Uterus (tissue), 4 donors: Measurements from ENCODE around the gene CTIF. TPM values are rescaled to one million over a fixed set of nuclear protein-coding genes. Genes with fewer than 3 reads are reported as not detected.
A peak's percentile ranks its signal among the peaks of the same experiment; 100 is the strongest.

Experiments used
- DNase-seq, 2 donors: peaks; one replicate each; pipeline ENCODE4 v3.0.0-alpha.2; 2019 to 2020
- H3K27ac ChIP-seq, 2 donors: fragments of 200-600 bp; sonication (generic); 1 replicate in 1 of 2; 2 replicates in 1 of 2; pipeline ENCODE4 v1.5.1; 2016 to 2018
- H3K27me3 ChIP-seq, 2 donors: fragments of 200-600 bp; sonication (generic); one replicate each; pipeline ENCODE4 v1.5.1; 2018 to 2019; ENCODE audit warnings: control low read depth in 1 of 2
- H3K36me3 ChIP-seq, 2 donors: fragments of 200-600 bp; sonication (generic); one replicate each; pipeline ENCODE4 v1.5.1; 2019; ENCODE audit warnings: control low read depth in 1 of 2
- H3K4me1 ChIP-seq, 2 donors: fragments of 200-600 bp; sonication (generic); one replicate each; pipeline ENCODE4 v1.5.1; 2018 to 2019; ENCODE audit warnings: control low read depth in 1 of 2
- H3K4me3 ChIP-seq, 2 donors: fragments of 200-600 bp; sonication (generic); 1 replicate in 1 of 2; 2 replicates in 1 of 2; pipeline ENCODE4 v1.5.1; 2018 to 2019; ENCODE audit warnings: mild to moderate bottlenecking in 1 of 2
- H3K9me3 ChIP-seq, 2 donors: fragments of 200-600 bp; sonication (generic); one replicate each; pipeline ENCODE4 v1.5.1; 2019; ENCODE audit warnings: control low read depth in 1 of 2
- POLR2A ChIP-seq, 2 donors: fragments of 450-650 bp; IDR thresholded peaks; one replicate each; pipeline ENCODE4 v1.6.1; 2016; ENCODE audit warnings: antibody characterized with exemption in 2 of 2, mild to moderate bottlenecking in 1 of 2, moderate library complexity in 1 of 2
- intact Hi-C: fragments of 100-400 bp; cut with DNase I; formaldehyde crosslinking; loops from one replicate; pipeline ENCODE4 v1.15.1; 2023; ENCODE audit warnings: low total_unique reads
- total RNA-seq, 4 donors: library from RNA; depleted of rRNA in 3 of 4; stranded (reverse); fragments of >200 nt in 3 of 4; gene quantifications; one replicate each; pipeline versions ENCODE4 v1.1.0 to v1.2.4, GENCODE V29; 2014 to 2023
- TF ChIP-seq, protein P1 (sequence below), 4 experiments: fragments of 200-600 bp in 2 of 4; fragments of 450-650 bp in 2 of 4; sonication (generic) in 2 of 4; IDR thresholded peaks; one replicate each; pipeline ENCODE4 v1.5.1; 2016 to 2019; ENCODE audit warnings: antibody characterized with exemption in 4 of 4, mild to moderate bottlenecking in 2 of 4, moderate library complexity in 1 of 4
- donor health status: DM: yes; HTN: yes; CAD: no.

CTIF gene
- total RNA-seq, 4 donors from 2014 or later = 11.3 to 94.3 (median 48.0) TPM

DNA sequence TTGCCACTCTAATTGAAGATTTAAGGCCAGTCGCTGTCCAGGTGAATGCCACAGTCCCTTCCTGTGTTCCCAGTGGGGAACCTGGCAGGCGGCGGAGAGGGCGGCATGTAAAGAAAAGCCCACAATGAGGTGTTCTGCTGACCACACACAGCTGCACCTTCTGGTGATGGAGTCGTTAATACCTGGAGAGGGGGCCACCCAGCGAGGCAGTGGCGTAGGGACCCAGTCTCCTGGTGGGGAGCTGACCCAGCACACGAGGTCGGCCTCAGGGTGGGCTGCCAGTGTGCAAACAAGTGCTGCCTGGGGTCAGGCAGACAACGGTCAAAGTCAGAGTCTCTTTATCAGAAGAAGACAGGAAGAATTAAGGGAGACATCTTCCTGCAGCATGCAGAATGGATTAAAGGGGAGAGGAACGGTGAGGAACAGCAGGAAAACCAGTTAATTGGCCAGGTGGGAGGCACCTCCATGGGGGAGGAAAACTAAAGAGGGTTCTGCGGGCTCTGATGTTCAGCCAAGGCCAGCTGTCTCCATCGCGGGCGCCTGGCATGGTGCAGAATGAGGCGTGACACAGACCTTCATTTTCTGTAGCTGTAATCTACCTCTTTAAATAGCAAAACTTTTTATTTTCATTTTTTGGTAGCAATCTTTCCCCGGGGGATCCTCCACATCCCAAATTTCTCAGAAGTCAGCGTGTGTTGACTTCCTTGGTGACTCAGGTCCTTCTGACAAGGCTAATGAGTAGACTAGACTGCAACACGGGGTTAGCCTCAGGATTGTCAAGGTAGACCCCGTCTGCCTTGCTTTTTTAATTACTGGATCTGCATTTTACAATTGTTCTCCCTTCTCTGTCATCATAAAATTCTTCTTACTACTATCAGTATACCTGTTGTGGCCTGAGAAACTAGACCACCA lies 333.7 kb downstream of the CTIF start:
- peak overlapping the region; percentile 60 for H3K27ac ChIP-seq
- no peaks in the 10 kb centered on the region for H3K9me3 ChIP-seq
- no peaks in the 10 kb centered on the region for H3K4me1 ChIP-seq
- no peak overlapping the region for H3K4me3 ChIP-seq
- no peaks in the 10 kb centered on the region for H3K27me3 ChIP-seq
- H3K36me3 ChIP-seq = no peaks in the 10 kb centered on the region
- TF ChIP-seq, protein P1, sequence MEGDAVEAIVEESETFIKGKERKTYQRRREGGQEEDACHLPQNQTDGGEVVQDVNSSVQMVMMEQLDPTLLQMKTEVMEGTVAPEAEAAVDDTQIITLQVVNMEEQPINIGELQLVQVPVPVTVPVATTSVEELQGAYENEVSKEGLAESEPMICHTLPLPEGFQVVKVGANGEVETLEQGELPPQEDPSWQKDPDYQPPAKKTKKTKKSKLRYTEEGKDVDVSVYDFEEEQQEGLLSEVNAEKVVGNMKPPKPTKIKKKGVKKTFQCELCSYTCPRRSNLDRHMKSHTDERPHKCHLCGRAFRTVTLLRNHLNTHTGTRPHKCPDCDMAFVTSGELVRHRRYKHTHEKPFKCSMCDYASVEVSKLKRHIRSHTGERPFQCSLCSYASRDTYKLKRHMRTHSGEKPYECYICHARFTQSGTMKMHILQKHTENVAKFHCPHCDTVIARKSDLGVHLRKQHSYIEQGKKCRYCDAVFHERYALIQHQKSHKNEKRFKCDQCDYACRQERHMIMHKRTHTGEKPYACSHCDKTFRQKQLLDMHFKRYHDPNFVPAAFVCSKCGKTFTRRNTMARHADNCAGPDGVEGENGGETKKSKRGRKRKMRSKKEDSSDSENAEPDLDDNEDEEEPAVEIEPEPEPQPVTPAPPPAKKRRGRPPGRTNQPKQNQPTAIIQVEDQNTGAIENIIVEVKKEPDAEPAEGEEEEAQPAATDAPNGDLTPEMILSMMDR (IDR thresholded peaks at IDR 0.05) = no peak
- no peak for TF ChIP-seq POLR2A (IDR thresholded peaks at IDR 0.05)
- intact Hi-C loops = no loop called here
- no peak for DNase-seq

DNA sequence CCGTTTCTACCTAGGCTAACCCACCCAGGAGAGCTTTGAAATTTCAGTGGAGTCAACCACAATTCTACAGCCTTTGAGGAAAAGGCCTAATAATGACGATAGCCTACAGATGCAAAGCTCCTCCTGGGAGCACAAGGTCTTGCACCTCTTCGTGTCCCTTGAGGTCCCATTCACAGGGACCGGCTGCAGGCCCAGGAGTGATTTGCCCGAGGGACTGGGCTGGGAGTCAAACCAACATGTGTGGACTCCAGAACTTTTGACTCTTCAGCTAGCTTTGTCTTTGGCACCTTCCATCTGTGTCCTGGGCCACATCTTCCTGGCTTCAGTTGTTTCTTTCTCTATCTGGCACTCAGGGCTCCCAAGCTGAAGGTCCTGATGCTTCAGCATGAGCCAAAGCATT lies 335.4 kb downstream of the CTIF start:
- Histone ChIP-seq H3K27me3 (no peaks in the 10 kb centered on the region), H3K36me3 (no peaks in the 10 kb centered on the region), H3K27ac (peak overlapping the region in 1 of 2 donors; percentile 60), H3K4me3 (no peak overlapping the region), H3K4me1 (no peaks in the 10 kb centered on the region), H3K9me3 (no peaks in the 10 kb centered on the region)
- no peak for TF ChIP-seq POLR2A (IDR thresholded peaks at IDR 0.05)
- TF ChIP-seq, protein P1 (IDR thresholded peaks at IDR 0.05) = no peak
- no peak for DNase-seq
- intact Hi-C loops = no loop called here

DNA sequence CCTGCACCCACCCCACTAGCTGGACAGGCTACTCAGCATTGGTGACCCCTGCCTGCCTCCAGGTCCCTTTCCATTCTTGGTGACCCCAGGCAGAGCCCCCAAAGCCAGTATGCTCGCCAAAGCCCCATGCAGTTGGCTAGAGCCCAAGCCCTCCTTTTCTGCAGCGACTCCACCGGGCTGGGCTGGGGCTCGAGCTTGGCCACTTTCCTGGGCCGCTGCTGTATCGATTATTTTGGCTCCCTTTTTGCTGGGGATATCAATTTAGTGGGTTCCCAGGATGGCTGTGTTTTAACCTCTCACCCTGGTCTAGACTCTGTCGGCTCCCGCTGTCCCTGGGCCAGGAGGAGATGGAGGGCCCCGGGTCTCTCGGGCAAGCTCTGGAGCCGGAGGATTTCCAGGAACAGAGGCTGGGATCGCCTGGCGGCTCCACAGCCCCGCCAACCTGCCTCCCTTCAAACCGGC lies 335.9 kb downstream of the CTIF start:
- Histone ChIP-seq H3K27me3 (no peaks in the 10 kb centered on the region), H3K4me1 (no peaks in the 10 kb centered on the region), H3K36me3 (no peaks in the 10 kb centered on the region), H3K27ac (no peak overlapping the region), H3K4me3 (no peak overlapping the region), H3K9me3 (no peaks in the 10 kb centered on the region)
- TF ChIP-seq POLR2A (IDR thresholded peaks at IDR 0.05) = no peak
- TF ChIP-seq, protein P1 (IDR thresholded peaks at IDR 0.05) = no peak
- DNase-seq = no peak
- intact Hi-C loops = no loop called here

DNA sequence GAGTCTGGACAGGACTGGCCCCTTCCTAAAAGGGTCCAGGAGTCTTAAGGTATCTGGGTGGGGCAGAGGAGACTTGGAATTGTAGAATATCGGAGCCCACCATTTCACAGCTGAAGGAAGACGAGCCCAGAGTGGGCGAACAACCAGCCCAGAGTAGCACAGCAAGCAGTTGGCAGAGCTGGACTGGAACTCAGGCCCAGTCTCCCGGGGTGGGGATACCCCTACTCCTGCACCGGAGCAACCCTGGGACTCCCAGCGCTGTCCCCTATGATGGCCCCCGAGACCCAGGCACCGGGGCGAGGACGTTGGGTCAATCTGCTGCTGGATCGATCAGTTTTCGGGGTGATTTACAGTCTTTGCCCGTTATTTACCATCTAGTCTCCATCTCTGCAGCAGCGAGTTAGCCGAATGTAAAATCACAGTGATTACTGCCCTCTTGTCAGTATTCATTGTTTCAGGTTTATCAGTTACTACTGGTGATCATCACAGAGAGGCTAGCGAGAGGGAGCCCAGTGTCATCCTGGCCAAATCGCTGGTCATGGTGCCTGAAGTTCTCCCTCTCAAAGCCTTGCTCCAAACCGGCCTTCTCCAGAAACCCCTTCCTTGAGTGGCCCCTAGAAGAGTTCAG lies 336.6 kb downstream of the CTIF start:
- Histone ChIP-seq H3K4me3 (no peak overlapping the region), H3K27me3 (no peaks in the 10 kb centered on the region), H3K4me1 (no peaks in the 10 kb centered on the region), H3K27ac (no peak overlapping the region), H3K36me3 (no peaks in the 10 kb centered on the region), H3K9me3 (no peaks in the 10 kb centered on the region)
- TF ChIP-seq, protein P1 (IDR thresholded peaks at IDR 0.05) = no peak
- TF ChIP-seq POLR2A (IDR thresholded peaks at IDR 0.05) = no peak
- intact Hi-C loops = no loop called here
- no peak for DNase-seq

DNA sequence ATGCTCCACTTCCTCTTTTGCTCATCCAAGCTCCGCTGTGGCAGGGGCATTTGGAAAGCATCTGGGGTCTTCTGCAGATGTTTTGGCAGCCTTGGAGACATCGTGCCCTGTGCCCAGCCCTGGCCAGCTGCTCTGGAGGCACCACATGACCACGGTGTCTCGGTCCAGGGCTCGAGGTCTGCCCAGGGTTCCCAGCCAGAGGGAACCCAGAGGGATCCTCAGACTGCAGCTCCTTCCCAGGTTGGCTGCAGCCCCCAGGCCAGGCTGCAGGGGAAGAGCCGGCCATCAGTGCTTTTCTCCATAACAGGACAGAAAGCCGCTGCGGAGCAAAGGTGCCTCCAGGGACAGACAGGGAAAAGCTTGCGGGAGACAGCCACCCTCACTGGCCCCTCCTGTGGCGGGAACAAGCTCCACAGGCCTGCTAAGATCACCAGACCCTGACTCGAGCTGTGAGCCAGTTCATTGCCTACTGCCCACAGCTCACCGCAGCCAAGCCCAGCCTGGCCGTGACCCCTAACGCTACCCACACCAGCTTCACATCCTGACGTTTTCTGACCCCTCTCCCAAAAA lies 337.2 kb downstream of the CTIF start:
- no peak for TF ChIP-seq POLR2A (IDR thresholded peaks at IDR 0.05)
- TF ChIP-seq, protein P1 (IDR thresholded peaks at IDR 0.05) = no peak
- no peak for DNase-seq
- Histone ChIP-seq H3K27ac (no peak overlapping the region), H3K9me3 (no peaks in the 10 kb centered on the region), H3K4me3 (no peak overlapping the region), H3K36me3 (no peaks in the 10 kb centered on the region), H3K4me1 (no peaks in the 10 kb centered on the region), H3K27me3 (no peaks in the 10 kb centered on the region)
- intact Hi-C loops = no loop called here
